ENCODE data around the gene CADPS2. TPM values are rescaled to one million over a fixed set of nuclear protein-coding genes. Genes with fewer than 3 reads are reported as not detected.

Gene CADPS2
- total and polyA plus RNA-seq, 10 of the 15 experiments (the other 5 are each of a cell fraction or from before 2014, with no cell fraction given), result 0.05 to 7.5 (median 0.25) TPM

GRCh38 chr7:122789156-122789555, 97.1 kb downstream of the CADPS2 start:
- CTCF ChIA-PET, result interaction anchor here (6.4 kb wide), 1 partner anchor 14 kb away, joined by 28 read pairs; no protein-coding TSS in a partner anchor
- FAIRE-seq, result no peak
- intact Hi-C loops (cut with micrococcal nuclease; ENCODE audit: unreplicated experiment) (no loop called here), in situ Hi-C loops (cut with MboI) (no loop called here)
- RAD21 ChIA-PET (ENCODE audit: unreplicated experiment), result interaction anchor here (0.5 to 1.4 kb wide), 3 partner anchors 53 to 374 kb away, joined by 3 read pairs; no protein-coding TSS in a partner anchor
- Histone ChIP-seq H2AFZ (ENCODE audit: control insufficient read depth, low read depth, low read length) (no peak overlapping the region), H4K20me1 (ENCODE audit: control insufficient read depth, insufficient read depth) (no peaks in the 10 kb centered on the region), H3K36me3 (ENCODE audit: control insufficient read depth in 2 of 2, insufficient read depth in 2 of 2, low read length in 1 of 2) (no peaks in the 10 kb centered on the region), H3K4me3 (no peak overlapping the region), H3K4me1 (ENCODE audit: control insufficient read depth, insufficient read depth, low read length) (no peaks in the 10 kb centered on the region), H3K27me3 (replicated peaks in 1 of 2; ENCODE audit: control insufficient read depth in 2 of 2, insufficient read depth in 2 of 2, low read length in 1 of 2) (no peaks in the 10 kb centered on the region), H3K79me2 (ENCODE audit: control insufficient read depth, insufficient read depth, low read length) (no peaks in the 10 kb centered on the region), H3K27ac (ENCODE audit: control insufficient read depth, insufficient read depth) (no peak overlapping the region), H3K9me3 (replicated peaks; ENCODE audit: control insufficient read depth, insufficient read depth, low read length) (no peaks in the 10 kb centered on the region), H3K4me2 (ENCODE audit: control insufficient read depth, insufficient read depth) (no peak overlapping the region), H3K9ac (ENCODE audit: control insufficient read depth, insufficient read depth, low read length) (no peak overlapping the region)
- BruUV-seq (replicated peaks), result no TSS peak
- POLR2A ChIA-PET, result interaction anchor here (0.5 to 0.7 kb wide), 2 partner anchors 25 to 359 kb away, joined by 3 to 4 read pairs; no protein-coding TSS in a partner anchor
- no peak for ATAC-seq
- no peak for DNase-seq (ENCODE audit: low read depth, low spot score)
- 9% methylated on average over 1 of the region's 1 CpG for WGBS (ENCODE audit: insufficient coverage, insufficient replicate concordance, low lambda C conversion rate, missing lambda C conversion rate)
- SMC1A ChIA-PET (ENCODE audit: uncharacterized antibody, unreplicated experiment), result interaction anchor here (0.9 to 2.4 kb wide), 3 partner anchors 11 to 49 kb away, joined by 3 to 8 read pairs (median 3); no protein-coding TSS in a partner anchor
- no peak for TF ChIP-seq PKNOX1 (IDR thresholded peaks at IDR 0.05)
- TF ChIP-seq IKZF1 (conservative IDR thresholded peaks at IDR 0.05), result no peak
- TF ChIP-seq DPF2 (IDR thresholded peaks at IDR 0.05), result no peak
- no peak for TF ChIP-seq KDM1A (IDR thresholded peaks at IDR 0.05; ENCODE audit: borderline replicate concordance)
- TF ChIP-seq RAD21 (IDR thresholded peaks at IDR 0.05; ENCODE audit: insufficient read depth, low read depth, low read length), result no peak
- no peak for TF ChIP-seq ATF7 (IDR thresholded peaks at IDR 0.05; ENCODE audit: low read depth)
- TF ChIP-seq SUZ12 (IDR thresholded peaks at IDR 0.05; ENCODE audit: unreplicated experiment), result no peak
- TF ChIP-seq MEF2B (IDR thresholded peaks at IDR 0.05; ENCODE audit: partially characterized antibody, poor library complexity, severe bottlenecking), result no peak
- no peak for TF ChIP-seq CHD1 (IDR thresholded peaks at IDR 0.05; ENCODE audit: low read depth, low read length)
- TF ChIP-seq RELA (IDR thresholded peaks at IDR 0.05; ENCODE audit: borderline replicate concordance, partially characterized antibody), result no peak
- TF ChIP-seq TARDBP (IDR thresholded peaks at IDR 0.05; ENCODE audit: borderline replicate concordance), result no peak
- no peak for TF ChIP-seq BCLAF1 (IDR thresholded peaks at IDR 0.05)
- no peak for TF ChIP-seq MYC (IDR thresholded peaks at IDR 0.05; ENCODE audit: insufficient read depth, insufficient read length, insufficient replicate concordance, low read length, severe bottlenecking)
- TF ChIP-seq EGR1 (IDR thresholded peaks at IDR 0.05; ENCODE audit: borderline replicate concordance in 1 of 2, low read depth in 2 of 2, low read length in 2 of 2), result no peak
- no peak for TF ChIP-seq SMARCA5 (IDR thresholded peaks at IDR 0.05)
- no peak for TF ChIP-seq GABPA (IDR thresholded peaks at IDR 0.05; ENCODE audit: low read depth)
